ENCODE results near the gene B3GALT6. TPM values are rescaled to one million over a fixed set of nuclear protein-coding genes. Genes with fewer than 3 reads are reported as not detected.

B3GALT6 gene
- total RNA-seq, 6 experiments from 2014 or later = 24.5 to 35.7 (median 25.8) TPM

GRCh38 chr1:1280782-1281481 is 48.9 kb downstream of the B3GALT6 start:
- Mint-ChIP-seq H3K9me3 (no peaks in the 10 kb centered on the region), H3K27me3 (ENCODE audit: insufficient read depth) (peaks cover 7% of the 10 kb centered on the region), H3K36me3 (ENCODE audit: low read depth) (no peaks in the 10 kb centered on the region), H3K27ac (no peak overlapping the region), H3K4me1 (ENCODE audit: low read depth) (peaks cover 15% of the 10 kb centered on the region), H3K4me3 (no peak overlapping the region)
- no peak for DNase-seq
- TF ChIP-seq CTCF (IDR thresholded peaks at IDR 0.05) = no peak

GRCh38 chr1:1281533-1282321 is 49.7 kb downstream of the B3GALT6 start:
- no peak for TF ChIP-seq CTCF (IDR thresholded peaks at IDR 0.05)
- H3K27ac Mint-ChIP-seq = peak overlapping the region; percentile 78
- H3K27me3 Mint-ChIP-seq (ENCODE audit: insufficient read depth) = peaks cover 7% of the 10 kb centered on the region
- no peak overlapping the region for H3K4me3 Mint-ChIP-seq
- peak; percentile 82 for DNase-seq
- no peaks in the 10 kb centered on the region for H3K36me3 Mint-ChIP-seq (ENCODE audit: low read depth)
- peaks cover 15% of the 10 kb centered on the region for H3K4me1 Mint-ChIP-seq (ENCODE audit: low read depth)
- H3K9me3 Mint-ChIP-seq = no peaks in the 10 kb centered on the region

GRCh38 chr1:1282998-1283397 is 51.0 kb downstream of the B3GALT6 start:
- H3K4me1 Mint-ChIP-seq (ENCODE audit: low read depth) = peaks cover 15% of the 10 kb centered on the region
- H3K27me3 Mint-ChIP-seq (ENCODE audit: insufficient read depth) = peaks cover 7% of the 10 kb centered on the region
- H3K36me3 Mint-ChIP-seq (ENCODE audit: low read depth) = no peaks in the 10 kb centered on the region
- DNase-seq = no peak
- H3K4me3 Mint-ChIP-seq = no peak overlapping the region
- no peak for TF ChIP-seq CTCF (IDR thresholded peaks at IDR 0.05)
- no peak overlapping the region for H3K27ac Mint-ChIP-seq
- no peaks in the 10 kb centered on the region for H3K9me3 Mint-ChIP-seq

- no peak for DNase-seq
- Mint-ChIP-seq H3K27ac (no peak overlapping the region), H3K9me3 (no peaks in the 10 kb centered on the region), H3K4me1 (ENCODE audit: low read depth) (peaks cover 15% of the 10 kb centered on the region), H3K27me3 (ENCODE audit: insufficient read depth) (peaks cover 7% of the 10 kb centered on the region), H3K36me3 (ENCODE audit: low read depth) (no peaks in the 10 kb centered on the region), H3K4me3 (no peak overlapping the region)
- TF ChIP-seq CTCF (IDR thresholded peaks at IDR 0.05) = no peak
Measured at GRCh38 chr1:1283821-1284220, 51.8 kb downstream of the B3GALT6 start.

Other genes with a start within 250 kb of the B3GALT6 start
- gene HES4, start 232.1 kb upstream of the B3GALT6 start, total RNA-seq (2021; fragmentation: NEBNext Ultra II Directional; extraction: Animal tissue kit (Norgen Biotek cat#: 25700)) = 10 to 100 TPM; 14.1 to 17.4 (median 15.6) TPM
- 10 to 100 TPM; 38.4 to 89.1 (median 42.1) TPM for gene ISG15, start 218.7 kb upstream of the B3GALT6 start, total RNA-seq (2021; fragmentation: NEBNext Ultra II Directional; extraction: Animal tissue kit (Norgen Biotek cat#: 25700))
- gene AGRN, start 212.1 kb upstream of the B3GALT6 start, total RNA-seq (2021; fragmentation: NEBNext Ultra II Directional; extraction: Animal tissue kit (Norgen Biotek cat#: 25700)) = 100 to 1,000 TPM; 131 to 164 (median 140) TPM
- gene RNF223, start 157.9 kb upstream of the B3GALT6 start, total RNA-seq (2021; fragmentation: NEBNext Ultra II Directional; extraction: Animal tissue kit (Norgen Biotek cat#: 25700)) = not detected
- 10 to 100 TPM in 1 of 6 experiments, 1 to 10 TPM in 5; 8.7 to 10.3 (median 9.6) TPM for gene C1orf159, start 116.1 kb upstream of the B3GALT6 start, total RNA-seq (2021; fragmentation: NEBNext Ultra II Directional; extraction: Animal tissue kit (Norgen Biotek cat#: 25700))
- not detected for gene TTLL10, start 58.4 kb upstream of the B3GALT6 start, total RNA-seq (2021; fragmentation: NEBNext Ultra II Directional; extraction: Animal tissue kit (Norgen Biotek cat#: 25700))
- not detected for gene TNFRSF18, start 25.6 kb upstream of the B3GALT6 start, total RNA-seq (2021; fragmentation: NEBNext Ultra II Directional; extraction: Animal tissue kit (Norgen Biotek cat#: 25700))
- gene TNFRSF4, start 18.1 kb upstream of the B3GALT6 start, total RNA-seq (2021; fragmentation: NEBNext Ultra II Directional; extraction: Animal tissue kit (Norgen Biotek cat#: 25700)) = under 1 TPM in 1 of 6 experiments, not detected in 5; 0.17 TPM
- 100 to 1,000 TPM; 182 to 231 (median 196) TPM for gene SDF4, start 236 bp upstream of the B3GALT6 start, total RNA-seq (2021; fragmentation: NEBNext Ultra II Directional; extraction: Animal tissue kit (Norgen Biotek cat#: 25700))
- gene C1QTNF12, start 14.5 kb downstream of the B3GALT6 start, total RNA-seq (2021; fragmentation: NEBNext Ultra II Directional; extraction: Animal tissue kit (Norgen Biotek cat#: 25700)) = 1 to 10 TPM in 3 of 6 experiments, under 1 TPM in 3; 0.31 to 1.7 (median 1.1) TPM
- gene UBE2J2, start 41.6 kb downstream of the B3GALT6 start, total RNA-seq (2021; fragmentation: NEBNext Ultra II Directional; extraction: Animal tissue kit (Norgen Biotek cat#: 25700)) = 10 to 100 TPM; 56.2 to 67.9 (median 61.1) TPM
- gene SCNN1D, start 48.2 kb downstream of the B3GALT6 start, total RNA-seq (2021; fragmentation: NEBNext Ultra II Directional; extraction: Animal tissue kit (Norgen Biotek cat#: 25700)) = 1 to 10 TPM; 1.4 to 3.0 (median 2.0) TPM
- gene ACAP3, start 75.7 kb downstream of the B3GALT6 start, total RNA-seq (2021; fragmentation: NEBNext Ultra II Directional; extraction: Animal tissue kit (Norgen Biotek cat#: 25700)) = 10 to 100 TPM; 39.4 to 50.8 (median 42.6) TPM
- gene PUSL1, start 76.4 kb downstream of the B3GALT6 start, total RNA-seq (2021; fragmentation: NEBNext Ultra II Directional; extraction: Animal tissue kit (Norgen Biotek cat#: 25700)) = 10 to 100 TPM; 23.5 to 28.7 (median 25.6) TPM
- gene INTS11, start 92.4 kb downstream of the B3GALT6 start, total RNA-seq (2021; fragmentation: NEBNext Ultra II Directional; extraction: Animal tissue kit (Norgen Biotek cat#: 25700)) = 10 to 100 TPM; 65.6 to 78.3 (median 69.8) TPM
- 10 to 100 TPM; 24.6 to 31.5 (median 26.6) TPM for gene CPTP, start 92.6 kb downstream of the B3GALT6 start, total RNA-seq (2021; fragmentation: NEBNext Ultra II Directional; extraction: Animal tissue kit (Norgen Biotek cat#: 25700))
- under 1 TPM; 0.07 to 0.20 (median 0.13) TPM for gene TAS1R3, start 99.0 kb downstream of the B3GALT6 start, total RNA-seq (2021; fragmentation: NEBNext Ultra II Directional; extraction: Animal tissue kit (Norgen Biotek cat#: 25700))
- gene DVL1, start 117.2 kb downstream of the B3GALT6 start, total RNA-seq (2021; fragmentation: NEBNext Ultra II Directional; extraction: Animal tissue kit (Norgen Biotek cat#: 25700)) = 10 to 100 TPM; 73.8 to 96.6 (median 74.5) TPM
- 100 to 1,000 TPM; 438 to 570 (median 524) TPM for gene MXRA8, start 126.3 kb downstream of the B3GALT6 start, total RNA-seq (2021; fragmentation: NEBNext Ultra II Directional; extraction: Animal tissue kit (Norgen Biotek cat#: 25700))
- gene AURKAIP1, start 143.0 kb downstream of the B3GALT6 start, total RNA-seq (2021; fragmentation: NEBNext Ultra II Directional; extraction: Animal tissue kit (Norgen Biotek cat#: 25700)) = 100 to 1,000 TPM; 178 to 206 (median 196) TPM
- gene CCNL2, start 167.1 kb downstream of the B3GALT6 start, total RNA-seq (2021; fragmentation: NEBNext Ultra II Directional; extraction: Animal tissue kit (Norgen Biotek cat#: 25700)) = 100 to 1,000 TPM in 5 of 6 experiments, 10 to 100 TPM in 1; 96.2 to 115 (median 104) TPM
- gene MRPL20, start 175.1 kb downstream of the B3GALT6 start, total RNA-seq (2021; fragmentation: NEBNext Ultra II Directional; extraction: Animal tissue kit (Norgen Biotek cat#: 25700)) = 100 to 1,000 TPM; 131 to 154 (median 141) TPM
- under 1 TPM in 2 of 6 experiments, not detected in 4; 0.14 TPM for gene ANKRD65, start 189.0 kb downstream of the B3GALT6 start, total RNA-seq (2021; fragmentation: NEBNext Ultra II Directional; extraction: Animal tissue kit (Norgen Biotek cat#: 25700))
- under 1 TPM in 5 of 6 experiments, not detected in 1; 0.12 to 0.33 (median 0.24) TPM for gene VWA1, start 203.5 kb downstream of the B3GALT6 start, total RNA-seq (2021; fragmentation: NEBNext Ultra II Directional; extraction: Animal tissue kit (Norgen Biotek cat#: 25700))
- under 1 TPM in 1 of 6 experiments, not detected in 5; 0.09 TPM for gene ATAD3C, start 217.5 kb downstream of the B3GALT6 start, total RNA-seq (2021; fragmentation: NEBNext Ultra II Directional; extraction: Animal tissue kit (Norgen Biotek cat#: 25700))
- 10 to 100 TPM; 21.0 to 24.8 (median 23.0) TPM for gene ATAD3B, start 239.5 kb downstream of the B3GALT6 start, total RNA-seq (2021; fragmentation: NEBNext Ultra II Directional; extraction: Animal tissue kit (Norgen Biotek cat#: 25700))

Data from HFFc6 (cell line).